HS-27A (cell line): ENCODE measurements around the gene SLC25A13.
"Not testable (repeated sequence)": the region's sequence is repeated elsewhere in the genome, so short reads cannot be mapped to it uniquely, and the experiment has no call there.

ENCODE experiments used
- DNase-seq: peaks from one replicate; pipeline ENCODE4 v3.0.0-alpha.2; 2012; ENCODE audit warnings: low read depth, missing footprints

The SLC25A13 gene

DNA sequence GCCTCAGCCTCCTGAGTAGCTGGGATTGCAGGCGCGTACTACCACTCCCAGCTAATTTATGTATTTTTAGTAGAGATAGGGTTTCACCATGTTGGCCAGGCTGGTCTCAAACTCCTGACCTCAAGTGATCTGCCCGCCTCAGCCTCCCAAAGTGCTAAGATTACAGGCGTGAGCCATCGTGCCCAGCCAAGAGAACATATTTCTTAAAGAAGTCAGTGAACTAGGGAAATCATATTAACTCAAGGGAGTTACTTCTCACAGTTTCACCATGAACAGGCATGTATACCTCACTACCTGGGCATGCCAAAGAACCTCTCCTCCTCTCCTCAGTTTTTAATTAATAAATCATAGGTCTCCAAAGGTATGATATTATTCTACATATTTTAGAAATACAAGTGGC lies 24.5 kb downstream of the SLC25A13 start:
- DNase-seq, result not testable (repeated sequence)

GRCh38 chr7:96293911-96294310 lies 28.0 kb downstream of the SLC25A13 start:
- DNase-seq, result not testable (repeated sequence)

GRCh38 chr7:96287559-96287958 lies 34.3 kb downstream of the SLC25A13 start:
- no peak for DNase-seq

GRCh38 chr7:96287132-96287531 lies 34.8 kb downstream of the SLC25A13 start:
- DNase-seq, result no peak

GRCh38 chr7:96285579-96285978 lies 36.3 kb downstream of the SLC25A13 start:
- no peak for DNase-seq

DNA sequence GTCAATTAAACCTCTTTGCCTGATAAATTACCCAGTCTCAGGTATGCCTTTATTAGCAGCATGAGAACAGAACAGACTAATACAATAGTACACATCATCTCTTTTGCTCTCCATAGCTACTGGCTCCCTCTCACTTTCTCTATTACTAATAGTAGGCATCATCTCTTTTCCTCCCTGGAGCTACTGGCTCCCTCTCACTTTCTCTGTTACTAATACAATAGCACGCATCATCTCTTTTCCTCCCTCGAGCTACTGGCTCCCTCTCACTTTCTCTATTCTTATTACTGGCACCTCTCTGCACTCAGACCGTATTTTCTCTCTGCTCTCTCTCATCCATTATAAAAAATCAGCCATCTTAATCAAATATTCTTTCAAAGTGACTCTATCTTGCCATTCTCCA lies 37.1 kb downstream of the SLC25A13 start:
- no peak for DNase-seq

- no peak for DNase-seq
These were observed 37.7 kb downstream of the SLC25A13 start for GRCh38 chr7:96284240-96284639.

DNA sequence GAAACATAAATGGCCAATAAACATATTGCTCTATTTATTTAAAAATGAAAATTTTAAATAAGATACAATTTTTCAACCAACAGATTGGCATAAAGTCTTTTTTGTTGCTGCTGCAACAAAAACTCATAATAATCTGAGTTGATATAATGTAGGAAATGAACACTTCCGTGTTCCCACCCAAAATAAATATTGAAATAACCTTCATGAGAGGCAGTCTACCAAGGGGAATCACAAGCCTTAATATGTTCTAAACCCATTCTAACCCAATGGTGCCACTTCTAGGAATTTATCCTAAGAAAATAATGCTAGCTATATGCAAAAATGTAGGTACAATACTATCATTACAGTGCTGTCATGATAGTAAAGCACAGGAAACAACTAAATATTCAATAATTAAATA lies 39.1 kb downstream of the SLC25A13 start:
- no peak for DNase-seq

DNA sequence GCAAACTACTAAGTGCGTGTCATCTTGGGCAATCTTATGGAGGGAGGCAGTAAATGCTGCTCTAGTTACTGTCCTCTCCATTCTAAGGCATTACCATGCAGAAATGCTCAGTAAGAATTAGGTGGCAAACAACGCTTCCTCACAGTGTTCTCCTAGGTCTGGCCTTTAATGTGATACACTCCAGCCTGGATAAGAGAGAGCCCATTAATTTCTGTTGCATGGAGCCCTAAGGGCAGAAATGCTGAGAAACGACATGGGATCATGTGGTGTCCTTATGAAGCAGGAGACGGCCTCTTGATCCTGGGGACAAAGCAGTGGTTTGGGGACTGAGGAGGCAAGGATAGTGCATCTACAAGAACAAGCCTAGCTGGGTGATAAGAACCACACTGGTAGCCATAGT lies 44.0 kb downstream of the SLC25A13 start:
- DNase-seq, result no peak

DNA sequence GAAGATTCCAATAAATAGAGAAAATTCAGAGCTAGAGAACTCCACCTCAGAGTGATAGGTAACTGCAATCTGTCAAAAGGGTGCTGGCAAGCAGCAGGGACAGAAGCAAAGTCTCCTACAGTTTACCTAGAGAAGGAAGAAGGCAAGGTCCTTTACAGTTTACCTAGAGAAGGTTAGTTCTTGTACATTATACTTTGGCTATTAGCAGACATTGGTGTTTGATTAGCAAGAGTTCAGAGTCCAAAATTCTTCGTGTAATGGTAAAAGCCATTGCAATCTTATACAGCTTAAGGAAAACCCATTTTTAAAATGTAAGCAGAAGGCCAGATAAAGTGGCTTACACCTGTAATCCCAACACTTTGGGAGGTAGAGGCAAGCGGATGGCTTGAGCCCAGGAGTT lies 45.9 kb downstream of the SLC25A13 start:
- DNase-seq, result no peak

- DNase-seq, result no peak
These were observed 48.2 kb downstream of the SLC25A13 start for GRCh38 chr7:96273716-96274115.

- DNase-seq, result no peak
These were observed 52.5 kb downstream of the SLC25A13 start for GRCh38 chr7:96269246-96269994.

- no peak for DNase-seq
These were observed 55.3 kb downstream of the SLC25A13 start for GRCh38 chr7:96266580-96266979.

DNA sequence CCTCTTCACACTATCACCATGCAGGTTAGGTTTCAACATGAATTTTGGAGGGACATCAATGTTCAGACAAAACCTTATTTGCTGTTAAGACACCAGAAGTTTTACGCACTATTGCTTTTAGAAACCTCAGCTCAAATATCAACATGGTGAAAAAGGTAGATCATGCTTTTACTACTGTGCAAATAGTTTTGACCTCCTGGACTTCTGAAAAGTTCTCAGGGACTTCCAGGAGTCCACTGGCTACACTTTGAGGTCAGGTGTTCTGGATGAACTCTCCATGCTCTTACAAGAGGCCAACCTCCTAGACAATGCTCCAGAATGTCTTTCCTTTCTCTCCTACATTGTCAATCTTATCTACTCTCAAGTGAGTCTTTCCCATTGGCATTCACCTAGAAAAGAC lies 55.9 kb downstream of the SLC25A13 start:
- DNase-seq, result no peak

DNA sequence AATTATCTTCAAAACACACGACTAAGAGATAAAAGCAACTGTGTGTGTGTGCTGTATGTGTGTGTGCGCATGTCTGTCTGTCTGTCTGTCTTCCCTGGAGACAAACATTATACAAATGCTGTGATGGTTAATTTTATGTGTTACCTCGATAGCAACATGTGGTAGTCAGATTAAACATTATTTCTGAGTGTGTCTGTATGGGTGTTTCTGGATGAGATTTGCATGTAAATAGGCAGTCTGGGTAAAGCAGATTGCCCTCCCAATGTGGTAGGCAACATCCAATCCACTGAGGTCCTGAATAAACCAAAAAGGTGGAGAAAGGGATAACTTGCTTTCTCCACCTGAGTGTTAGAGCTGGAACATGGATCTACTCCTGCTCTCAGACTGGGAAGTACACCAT lies 67.9 kb downstream of the SLC25A13 start:
- no peak for DNase-seq

GRCh38 chr7:96253441-96253840 lies 68.5 kb downstream of the SLC25A13 start:
- no peak for DNase-seq

- DNase-seq, result no peak
These were observed 71.0 kb downstream of the SLC25A13 start for GRCh38 chr7:96250776-96251361.

- no peak for DNase-seq
These were observed 73.5 kb downstream of the SLC25A13 start for GRCh38 chr7:96248405-96248804.

GRCh38 chr7:96246919-96247318 lies 75.0 kb downstream of the SLC25A13 start:
- DNase-seq, result no peak

DNA sequence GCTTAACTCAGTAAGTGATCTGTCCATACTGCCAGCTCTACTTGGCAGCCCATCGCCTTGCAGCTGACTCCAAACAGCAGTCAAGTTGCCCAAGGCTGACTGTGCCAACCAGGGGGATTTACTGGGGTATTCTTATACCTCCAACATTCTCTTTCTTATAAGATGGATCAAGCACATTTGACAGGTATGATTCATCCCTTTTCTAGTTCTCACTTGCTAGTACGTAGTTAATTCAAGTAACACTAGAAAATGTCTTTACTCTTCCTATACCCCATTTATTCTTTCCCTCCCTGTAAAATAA lies 77.0 kb downstream of the SLC25A13 start:
- DNase-seq, result no peak

DNA sequence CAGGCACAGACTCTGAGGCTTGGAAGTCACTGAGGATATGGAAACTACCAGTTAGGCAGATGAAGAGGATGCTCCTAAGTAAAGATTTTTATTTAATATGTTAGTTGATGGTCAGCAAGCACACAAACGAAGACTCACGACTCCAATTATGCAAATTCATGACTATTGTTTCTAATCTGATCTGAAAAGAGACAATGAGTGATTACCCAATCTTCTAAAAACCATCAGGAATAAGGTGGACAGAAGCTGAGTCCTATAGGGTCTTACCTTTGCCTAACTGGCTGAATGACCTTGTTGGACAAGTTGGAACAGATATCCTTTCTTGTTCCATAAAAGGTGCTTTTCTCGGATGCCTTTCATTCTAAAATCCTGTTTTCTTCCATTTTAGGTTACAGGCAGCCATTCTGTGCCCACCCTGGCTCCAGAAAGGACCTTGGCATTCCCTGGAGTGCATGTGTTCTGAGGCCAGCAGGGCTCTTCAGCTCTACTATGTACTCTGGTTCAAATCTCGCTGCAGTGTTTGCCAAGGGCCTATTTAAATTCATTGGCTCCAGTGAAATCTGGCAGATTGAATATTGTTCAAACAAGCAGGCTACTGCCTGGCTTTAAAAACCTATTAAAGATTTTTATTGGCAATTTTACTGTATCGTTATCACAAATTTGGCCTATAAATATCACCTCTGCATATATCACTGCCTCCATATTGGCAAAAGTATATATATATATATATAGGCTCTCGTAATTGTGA lies 77.5 kb downstream of the SLC25A13 start:
- DNase-seq, result no peak

- DNase-seq, result no peak
These were observed 78.7 kb downstream of the SLC25A13 start for GRCh38 chr7:96243241-96243640.

GRCh38 chr7:96241855-96242254 lies 80.0 kb downstream of the SLC25A13 start:
- no peak for DNase-seq
